Measurements from ENCODE around the gene TNS1. TPM values are rescaled to one million over a fixed set of nuclear protein-coding genes. Genes with fewer than 3 reads are reported as not detected.

TNS1 gene
- total and polyA plus RNA-seq, 10 of the 15 experiments (the other 5 are each of a cell fraction or from before 2014, with no cell fraction given): 0.05 to 0.44 TPM; not detected in 8

GRCh38 chr2:217978536-217979150, 24.2 kb downstream of the TNS1 start:
- RAD21 ChIA-PET (ENCODE audit: unreplicated experiment): no interaction called here
- CTCF ChIA-PET: interaction anchor here (0.6 kb wide), 1 partner anchor 303 kb away, joined by 3 read pairs; no protein-coding TSS in a partner anchor
- Histone ChIP-seq H3K4me2 (ENCODE audit: control insufficient read depth, insufficient read depth) (no peak overlapping the region), H2AFZ (ENCODE audit: control insufficient read depth, low read depth, low read length) (no peak overlapping the region), H3K27me3 (replicated peaks in 1 of 2; ENCODE audit: control insufficient read depth in 2 of 2, insufficient read depth in 2 of 2, low read length in 1 of 2) (no peaks in the 10 kb centered on the region; a peak in 1 of 4 replicates), H3K4me1 (ENCODE audit: control insufficient read depth, insufficient read depth, low read length) (no peaks in the 10 kb centered on the region), H4K20me1 (ENCODE audit: control insufficient read depth, insufficient read depth) (no peaks in the 10 kb centered on the region), H3K9me3 (replicated peaks; ENCODE audit: control insufficient read depth, insufficient read depth, low read length) (no peaks in the 10 kb centered on the region), H3K27ac (ENCODE audit: control insufficient read depth, insufficient read depth) (no peak overlapping the region), H3K4me3 (no peak overlapping the region), H3K36me3 (ENCODE audit: control insufficient read depth in 2 of 2, insufficient read depth in 2 of 2, low read length in 1 of 2) (no peaks in the 10 kb centered on the region), H3K79me2 (ENCODE audit: control insufficient read depth, insufficient read depth, low read length) (no peaks in the 10 kb centered on the region), H3K9ac (ENCODE audit: control insufficient read depth, insufficient read depth, low read length) (no peak overlapping the region)
- 49% methylated on average over 12 of the region's 46 CpGs for WGBS (ENCODE audit: insufficient coverage, insufficient replicate concordance, low lambda C conversion rate, missing lambda C conversion rate)
- ATAC-seq (no peak), FAIRE-seq (no peak), DNase-seq (ENCODE audit: low read depth, low spot score) (no peak)
- SMC1A ChIA-PET (ENCODE audit: uncharacterized antibody, unreplicated experiment): no interaction called here
- no TSS peak for BruUV-seq (replicated peaks)
- POLR2A ChIA-PET: no interaction called here
- in situ Hi-C loops (cut with MboI): no loop called here
- intact Hi-C loops (cut with micrococcal nuclease; ENCODE audit: unreplicated experiment): no loop called here
- TF ChIP-seq HDGF (IDR thresholded peaks at IDR 0.05) (no peak), CHD4 (IDR thresholded peaks at IDR 0.05) (no peak), CBFB (IDR thresholded peaks at IDR 0.05; ENCODE audit: low read depth) (no peak), DPF2 (IDR thresholded peaks at IDR 0.05) (no peak), HSF1 (IDR thresholded peaks at IDR 0.05; ENCODE audit: low read depth, low read length) (no peak), RELA (IDR thresholded peaks at IDR 0.05; ENCODE audit: borderline replicate concordance, partially characterized antibody) (no peak), IRF3 (IDR thresholded peaks at IDR 0.05) (no peak), GABPA (IDR thresholded peaks at IDR 0.05; ENCODE audit: low read depth) (no peak), ZNF274 (IDR thresholded peaks at IDR 0.05; ENCODE audit: insufficient read depth, insufficient read length) (no peak), MYB (IDR thresholded peaks at IDR 0.05; ENCODE audit: borderline replicate concordance, low read depth, low read length) (no peak), ASH2L (IDR thresholded peaks at IDR 0.05; ENCODE audit: borderline replicate concordance, low read depth) (no peak), ATF2 (IDR thresholded peaks at IDR 0.05; ENCODE audit: low read length) (no peak), TBL1XR1 (IDR thresholded peaks at IDR 0.05; ENCODE audit: low read depth, low read length) (no peak), E2F8 (IDR thresholded peaks at IDR 0.05; ENCODE audit: low read depth, partially characterized antibody) (no peak), CHD1 (IDR thresholded peaks at IDR 0.05; ENCODE audit: low read depth, low read length) (no peak), EZH2 (IDR thresholded peaks at IDR 0.05; ENCODE audit: borderline replicate concordance, control insufficient read depth, low read depth, low read length) (no peak), RAD21 (IDR thresholded peaks at IDR 0.05; ENCODE audit: insufficient read depth, low read depth, low read length) (no peak), TARDBP (IDR thresholded peaks at IDR 0.05; ENCODE audit: borderline replicate concordance) (no peak)
